Measurements from ENCODE around the gene TMC2.

The TMC2 gene

GRCh38 chr20:2610326-2610725, 74.0 kb downstream of the TMC2 start:
- TF ChIP-seq CTCF (conservative IDR thresholded peaks at IDR 0.05) = no peak
- H3K27ac ChIP-seq = no peak overlapping the region

GRCh38 chr20:2610941-2611720, 74.8 kb downstream of the TMC2 start:
- H3K27ac ChIP-seq = no peak overlapping the region
- no peak for TF ChIP-seq CTCF (conservative IDR thresholded peaks at IDR 0.05)

GRCh38 chr20:2612073-2612472, 75.7 kb downstream of the TMC2 start:
- H3K27ac ChIP-seq = no peak overlapping the region
- no peak for TF ChIP-seq CTCF (conservative IDR thresholded peaks at IDR 0.05)

- H3K27ac ChIP-seq = no peak overlapping the region
- no peak for TF ChIP-seq CTCF (conservative IDR thresholded peaks at IDR 0.05)
Measured at GRCh38 chr20:2616634-2617033, 80.3 kb downstream of the TMC2 start.

GRCh38 chr20:2617099-2617714, 80.8 kb downstream of the TMC2 start:
- no peak for TF ChIP-seq CTCF (conservative IDR thresholded peaks at IDR 0.05)
- H3K27ac ChIP-seq = no peak overlapping the region

- no peak overlapping the region for H3K27ac ChIP-seq
- no peak for TF ChIP-seq CTCF (conservative IDR thresholded peaks at IDR 0.05)
Measured at GRCh38 chr20:2618815-2619214, 82.4 kb downstream of the TMC2 start.

GRCh38 chr20:2619337-2619736, 83.0 kb downstream of the TMC2 start:
- no peak for TF ChIP-seq CTCF (conservative IDR thresholded peaks at IDR 0.05)
- no peak overlapping the region for H3K27ac ChIP-seq
